Measurements from ENCODE around the gene MSMB. TPM values are rescaled to one million over a fixed set of nuclear protein-coding genes. Genes with fewer than 3 reads are reported as not detected.

MSMB gene
- total RNA-seq, 1 donor from 2014 or later, result not detected

- TF ChIP-seq, protein P1, sequence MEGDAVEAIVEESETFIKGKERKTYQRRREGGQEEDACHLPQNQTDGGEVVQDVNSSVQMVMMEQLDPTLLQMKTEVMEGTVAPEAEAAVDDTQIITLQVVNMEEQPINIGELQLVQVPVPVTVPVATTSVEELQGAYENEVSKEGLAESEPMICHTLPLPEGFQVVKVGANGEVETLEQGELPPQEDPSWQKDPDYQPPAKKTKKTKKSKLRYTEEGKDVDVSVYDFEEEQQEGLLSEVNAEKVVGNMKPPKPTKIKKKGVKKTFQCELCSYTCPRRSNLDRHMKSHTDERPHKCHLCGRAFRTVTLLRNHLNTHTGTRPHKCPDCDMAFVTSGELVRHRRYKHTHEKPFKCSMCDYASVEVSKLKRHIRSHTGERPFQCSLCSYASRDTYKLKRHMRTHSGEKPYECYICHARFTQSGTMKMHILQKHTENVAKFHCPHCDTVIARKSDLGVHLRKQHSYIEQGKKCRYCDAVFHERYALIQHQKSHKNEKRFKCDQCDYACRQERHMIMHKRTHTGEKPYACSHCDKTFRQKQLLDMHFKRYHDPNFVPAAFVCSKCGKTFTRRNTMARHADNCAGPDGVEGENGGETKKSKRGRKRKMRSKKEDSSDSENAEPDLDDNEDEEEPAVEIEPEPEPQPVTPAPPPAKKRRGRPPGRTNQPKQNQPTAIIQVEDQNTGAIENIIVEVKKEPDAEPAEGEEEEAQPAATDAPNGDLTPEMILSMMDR (IDR thresholded peaks at IDR 0.05; ENCODE audit: unreplicated experiment), result no peak
- no peak overlapping the region for H3K4me3 Mint-ChIP-seq (ENCODE audit: unreplicated experiment)
- no peaks in the 10 kb centered on the region for H3K9me3 Mint-ChIP-seq (ENCODE audit: unreplicated experiment)
- peak overlapping the region; percentile 18 for H3K27ac Mint-ChIP-seq (ENCODE audit: unreplicated experiment)
- peaks cover 36% of the 10 kb centered on the region for H3K4me1 Mint-ChIP-seq (ENCODE audit: unreplicated experiment)
- H3K27me3 Mint-ChIP-seq (ENCODE audit: unreplicated experiment), result peaks cover 1% of the 10 kb centered on the region
- no peak for DNase-seq (ENCODE audit: low spot score)
- peaks cover 13% of the 10 kb centered on the region for H3K36me3 Mint-ChIP-seq (ENCODE audit: low read depth, unreplicated experiment)
These were observed 29.9 kb downstream of the MSMB start for GRCh38 chr10:46016190-46016589.

GRCh38 chr10:46014683-46015405 lies 31.2 kb downstream of the MSMB start:
- Mint-ChIP-seq H3K27ac (ENCODE audit: unreplicated experiment) (no peak overlapping the region), H3K9me3 (ENCODE audit: unreplicated experiment) (no peaks in the 10 kb centered on the region), H3K36me3 (ENCODE audit: low read depth, unreplicated experiment) (peaks cover 23% of the 10 kb centered on the region), H3K4me3 (ENCODE audit: unreplicated experiment) (no peak overlapping the region), H3K4me1 (ENCODE audit: unreplicated experiment) (peaks cover 34% of the 10 kb centered on the region), H3K27me3 (ENCODE audit: unreplicated experiment) (peaks cover 1% of the 10 kb centered on the region)
- no peak for DNase-seq (ENCODE audit: low spot score)
- TF ChIP-seq, protein P1 (IDR thresholded peaks at IDR 0.05; ENCODE audit: unreplicated experiment), result no peak

GRCh38 chr10:46014206-46014605 lies 31.9 kb downstream of the MSMB start:
- TF ChIP-seq, protein P1 (IDR thresholded peaks at IDR 0.05; ENCODE audit: unreplicated experiment), result no peak
- Mint-ChIP-seq H3K9me3 (ENCODE audit: unreplicated experiment) (no peaks in the 10 kb centered on the region), H3K4me3 (ENCODE audit: unreplicated experiment) (no peak overlapping the region), H3K27ac (ENCODE audit: unreplicated experiment) (peak overlapping the region; percentile 18), H3K36me3 (ENCODE audit: low read depth, unreplicated experiment) (peaks cover 29% of the 10 kb centered on the region), H3K27me3 (ENCODE audit: unreplicated experiment) (peaks cover 1% of the 10 kb centered on the region), H3K4me1 (ENCODE audit: unreplicated experiment) (peaks cover 28% of the 10 kb centered on the region)
- no peak for DNase-seq (ENCODE audit: low spot score)

GRCh38 chr10:46012746-46013145 lies 33.3 kb downstream of the MSMB start:
- Mint-ChIP-seq H3K4me3 (ENCODE audit: unreplicated experiment) (no peak overlapping the region), H3K27me3 (ENCODE audit: unreplicated experiment) (peaks cover 1% of the 10 kb centered on the region), H3K27ac (ENCODE audit: unreplicated experiment) (no peak overlapping the region), H3K4me1 (ENCODE audit: unreplicated experiment) (peaks cover 17% of the 10 kb centered on the region), H3K9me3 (ENCODE audit: unreplicated experiment) (no peaks in the 10 kb centered on the region), H3K36me3 (ENCODE audit: low read depth, unreplicated experiment) (peaks cover 38% of the 10 kb centered on the region)
- TF ChIP-seq, protein P1 (IDR thresholded peaks at IDR 0.05; ENCODE audit: unreplicated experiment), result no peak
- no peak for DNase-seq (ENCODE audit: low spot score)

GRCh38 chr10:46006219-46006618 lies 39.9 kb downstream of the MSMB start:
- Mint-ChIP-seq H3K4me3 (ENCODE audit: unreplicated experiment) (no peak overlapping the region), H3K4me1 (ENCODE audit: unreplicated experiment) (peaks cover 10% of the 10 kb centered on the region), H3K27ac (ENCODE audit: unreplicated experiment) (no peak overlapping the region), H3K27me3 (ENCODE audit: unreplicated experiment) (no peaks in the 10 kb centered on the region), H3K9me3 (ENCODE audit: unreplicated experiment) (no peaks in the 10 kb centered on the region), H3K36me3 (ENCODE audit: low read depth, unreplicated experiment) (peaks cover 39% of the 10 kb centered on the region)
- TF ChIP-seq, protein P1 (IDR thresholded peaks at IDR 0.05; ENCODE audit: unreplicated experiment), result no peak
- no peak for DNase-seq (ENCODE audit: low spot score)

Data from endothelial cell (in vitro differentiated cells).